Renal cortical epithelial cell (primary cell): ENCODE results near the gene IGF2R. TPM values are rescaled to one million over a fixed set of nuclear protein-coding genes. Genes with fewer than 3 reads are reported as not detected.
"Not testable (repeated sequence)": the region's sequence is repeated elsewhere in the genome, so short reads cannot be mapped to it uniquely, and the experiment has no call there.

ENCODE experiments used
- DNase-seq: peaks from one replicate; pipeline ENCODE4 v3.0.0-alpha.2; 2011; ENCODE audit warnings: low read depth
- total RNA-seq: library from RNA; depleted of rRNA; stranded (reverse); fragments of >200 nt; gene quantifications from 2 replicates; pipeline ENCODE4 v1.2.3, GENCODE V29; 2014

Gene IGF2R
- total RNA-seq, 1 donor from 2014 or later = 267 TPM

DNA sequence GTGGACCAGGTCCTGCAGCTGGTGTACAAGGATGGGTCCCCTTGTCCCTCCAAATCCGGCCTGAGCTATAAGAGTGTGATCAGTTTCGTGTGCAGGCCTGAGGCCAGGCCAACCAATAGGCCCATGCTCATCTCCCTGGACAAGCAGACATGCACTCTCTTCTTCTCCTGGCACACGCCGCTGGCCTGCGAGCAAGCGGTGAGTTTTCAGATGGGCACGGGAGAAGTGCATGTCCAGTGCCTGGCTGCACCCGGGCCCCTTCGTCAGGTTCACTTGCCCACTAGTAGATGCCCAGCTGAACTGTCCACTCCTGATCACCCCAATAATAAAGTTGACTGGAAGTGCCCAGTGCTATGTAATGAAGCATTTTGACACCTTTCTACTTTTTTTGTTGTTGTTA, 104.4 kb downstream of the IGF2R start:
- DNase-seq = no peak

DNA sequence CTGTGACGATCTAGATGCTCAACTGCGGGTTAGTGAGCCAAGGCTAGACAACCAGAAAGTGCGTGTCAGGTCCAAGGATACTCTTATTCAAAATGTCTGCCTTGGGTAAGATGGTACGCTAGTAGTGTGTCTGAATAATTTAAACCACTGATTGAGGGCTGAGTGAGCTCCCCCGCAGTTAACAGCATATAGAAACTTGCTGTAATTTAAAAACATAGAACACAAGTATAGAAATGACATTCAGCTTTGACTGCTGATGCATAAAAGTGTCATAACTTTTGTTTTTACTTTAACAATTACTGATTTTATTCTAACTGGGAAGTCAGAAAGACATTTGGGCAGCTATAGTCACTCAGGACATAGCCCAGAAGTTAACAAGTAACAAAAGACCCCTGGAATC, 107.1 kb downstream of the IGF2R start:
- no peak for DNase-seq

DNA sequence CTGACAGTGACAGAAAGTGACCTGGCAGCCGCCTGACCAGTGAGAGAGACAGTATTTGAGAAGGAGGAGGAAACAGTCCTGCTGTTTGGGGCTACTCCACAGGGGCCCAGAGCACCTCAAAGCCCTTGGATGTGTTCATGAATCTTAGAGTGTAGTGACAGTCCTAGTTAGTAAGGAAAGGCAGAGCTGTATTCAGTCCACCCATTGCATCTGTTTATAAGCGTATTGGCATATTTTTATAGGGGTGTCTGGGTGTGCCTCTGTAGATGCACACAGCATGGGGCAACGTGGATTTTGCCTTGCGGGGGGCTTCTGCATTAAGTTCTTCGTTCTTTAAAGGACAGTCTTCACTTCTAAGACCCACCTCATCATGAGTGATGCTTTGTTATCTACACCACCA, 108.1 kb downstream of the IGF2R start:
- DNase-seq = no peak

DNA sequence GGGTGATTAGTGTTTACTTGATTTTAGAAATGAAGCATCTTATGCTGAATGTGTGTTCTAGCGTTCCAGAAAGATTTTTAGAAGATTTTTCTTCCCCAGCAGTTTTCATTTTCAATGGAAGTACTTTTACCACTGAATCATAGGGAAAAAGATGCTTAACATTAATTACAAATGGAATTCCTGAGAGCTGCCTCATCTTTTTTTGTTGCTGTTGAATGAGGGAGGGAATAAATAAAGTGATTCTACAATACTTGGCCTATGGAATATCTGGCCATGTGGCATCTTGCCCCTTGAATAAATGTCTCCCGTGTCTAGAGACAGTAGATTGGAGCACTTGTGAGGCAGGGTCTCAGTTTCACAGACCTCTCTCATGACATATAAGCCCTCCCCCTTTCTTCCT, 108.6 kb downstream of the IGF2R start:
- DNase-seq = no peak

DNA sequence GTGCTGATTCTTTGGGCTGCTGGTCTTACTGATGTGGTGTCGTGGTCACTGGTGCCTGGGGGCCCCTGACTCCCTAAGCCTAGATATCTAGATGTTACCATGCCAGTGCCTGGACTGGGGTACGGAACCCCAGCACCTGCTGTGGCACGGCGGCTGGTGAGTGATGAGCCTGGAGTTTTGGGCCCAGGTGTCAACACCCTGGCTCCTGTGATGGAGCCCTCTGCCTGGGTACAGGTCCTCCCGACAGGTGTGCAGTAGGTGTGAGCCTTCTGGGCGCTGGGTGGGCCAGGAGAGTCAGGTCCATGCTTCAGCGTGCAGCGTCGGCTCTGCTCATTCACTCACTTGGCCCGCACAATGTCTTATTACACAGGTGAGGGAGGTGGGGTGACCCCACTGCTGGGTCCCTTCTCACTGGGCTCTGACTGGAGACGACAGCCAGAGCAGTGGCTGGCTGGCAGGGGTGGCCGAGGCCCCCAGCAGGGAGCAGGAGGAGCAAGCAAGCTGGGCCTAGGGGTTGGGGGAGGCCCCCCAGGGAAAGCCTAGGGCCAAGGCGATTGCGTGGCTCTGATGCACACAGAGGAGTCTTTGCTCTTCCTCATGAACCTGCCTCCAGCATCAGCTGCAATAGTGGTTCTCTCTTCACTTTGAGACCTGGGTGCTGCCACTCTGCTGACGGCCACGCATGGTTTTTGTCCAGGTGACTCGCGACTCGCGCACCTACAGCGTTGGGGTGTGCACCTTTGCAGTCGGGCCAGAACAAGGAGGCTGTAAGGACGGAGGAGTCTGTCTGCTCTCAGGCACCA, 110.2 kb downstream of the IGF2R start:
- DNase-seq = no peak

DNA sequence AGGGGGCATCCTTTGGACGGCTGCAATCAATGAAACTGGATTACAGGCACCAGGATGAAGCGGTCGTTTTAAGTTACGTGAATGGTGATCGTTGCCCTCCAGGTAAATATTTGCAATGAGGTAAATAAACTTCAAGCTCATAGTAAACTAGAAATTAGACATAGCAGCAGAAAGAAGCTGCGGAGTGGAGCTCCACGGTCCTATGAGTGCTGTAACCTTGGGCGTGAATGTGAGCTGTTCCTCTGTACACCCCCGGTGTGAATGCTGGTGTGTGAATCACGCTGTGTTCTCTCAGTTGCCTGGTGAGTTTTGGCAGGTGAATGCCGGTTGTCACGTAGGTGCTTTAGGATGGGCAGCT, 110.8 kb downstream of the IGF2R start:
- DNase-seq = no peak

DNA sequence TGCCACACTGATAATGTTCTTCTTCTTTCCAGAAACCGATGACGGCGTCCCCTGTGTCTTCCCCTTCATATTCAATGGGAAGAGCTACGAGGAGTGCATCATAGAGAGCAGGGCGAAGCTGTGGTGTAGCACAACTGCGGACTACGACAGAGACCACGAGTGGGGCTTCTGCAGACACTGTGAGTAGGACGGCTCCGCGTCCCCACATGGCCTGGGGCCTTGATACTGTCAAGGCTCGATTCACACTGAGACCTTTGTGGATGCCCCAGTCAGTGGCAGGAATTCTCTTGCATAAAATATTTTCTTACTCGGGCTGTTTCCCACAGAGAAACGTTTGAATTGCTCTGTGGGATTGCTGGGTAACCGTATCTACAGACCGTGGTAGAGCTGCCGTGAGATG, 111.2 kb downstream of the IGF2R start:
- no peak for DNase-seq

DNA sequence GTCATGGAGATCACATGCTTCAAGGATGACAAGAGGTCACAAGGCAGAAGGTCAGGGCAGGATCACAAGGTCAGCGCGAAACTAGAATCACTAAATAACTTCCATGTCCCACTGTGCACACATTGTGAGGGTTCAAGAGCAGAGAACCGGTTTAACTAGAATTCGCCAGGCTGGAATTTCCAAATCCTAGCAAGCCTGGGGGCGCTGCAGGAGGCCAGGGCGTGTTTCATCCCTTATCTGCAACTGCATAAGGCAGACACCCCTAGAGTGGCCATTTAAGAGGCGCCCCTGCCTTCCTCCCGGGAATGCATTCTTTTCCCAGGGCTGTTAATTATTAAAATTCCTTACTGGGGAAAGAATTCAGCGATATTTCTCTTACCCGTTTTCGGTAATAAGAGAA, 112.5 kb downstream of the IGF2R start:
- no peak for DNase-seq

DNA sequence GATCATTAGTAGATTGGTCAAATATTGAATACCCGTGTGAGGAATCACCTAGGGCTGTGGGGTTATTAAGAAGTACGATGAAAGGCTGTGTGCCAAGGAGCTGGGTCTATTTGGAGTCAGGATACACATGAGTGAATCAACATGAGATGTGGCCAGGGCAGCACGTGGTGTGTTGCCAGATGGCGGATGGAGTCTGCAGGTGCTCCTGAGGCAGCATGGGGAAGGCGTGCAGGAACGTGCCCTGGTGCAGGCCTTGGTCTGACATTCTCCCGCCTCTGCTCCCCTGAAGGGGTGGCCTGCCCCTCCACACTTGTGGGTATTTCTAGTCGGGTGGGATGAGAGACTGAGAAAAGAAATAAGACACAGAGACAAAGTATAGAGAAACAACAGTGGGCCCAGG, 113.7 kb downstream of the IGF2R start:
- DNase-seq = no peak

DNA sequence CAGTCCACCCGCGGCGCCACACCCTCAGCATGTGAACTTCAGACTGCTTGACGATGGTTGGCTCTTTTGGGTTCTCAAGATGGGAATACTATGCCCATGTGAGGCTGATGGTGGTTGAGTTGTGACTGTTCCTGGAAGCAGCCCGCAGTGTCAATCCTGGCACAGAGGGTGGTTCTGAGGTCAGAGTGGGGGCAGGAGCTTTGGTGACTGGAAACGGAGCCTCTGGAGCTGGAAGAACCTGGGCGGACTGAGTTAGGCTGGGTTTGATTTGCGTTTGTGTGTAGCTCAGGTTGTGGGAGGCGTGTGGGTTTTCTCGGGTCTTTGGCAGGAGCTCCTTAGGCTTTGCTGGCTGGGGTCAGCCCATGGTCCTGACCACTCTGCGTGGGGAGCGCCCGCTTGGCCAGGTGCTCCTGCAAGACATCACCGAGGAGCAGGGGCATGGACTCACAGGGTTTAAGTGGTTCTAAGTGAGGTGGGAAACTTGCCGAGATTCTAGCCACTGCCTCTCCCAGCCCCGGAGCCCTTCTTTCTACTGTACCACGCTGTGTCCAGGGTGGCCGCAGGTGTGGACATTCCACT, 115.4 kb downstream of the IGF2R start:
- no peak for DNase-seq

DNA sequence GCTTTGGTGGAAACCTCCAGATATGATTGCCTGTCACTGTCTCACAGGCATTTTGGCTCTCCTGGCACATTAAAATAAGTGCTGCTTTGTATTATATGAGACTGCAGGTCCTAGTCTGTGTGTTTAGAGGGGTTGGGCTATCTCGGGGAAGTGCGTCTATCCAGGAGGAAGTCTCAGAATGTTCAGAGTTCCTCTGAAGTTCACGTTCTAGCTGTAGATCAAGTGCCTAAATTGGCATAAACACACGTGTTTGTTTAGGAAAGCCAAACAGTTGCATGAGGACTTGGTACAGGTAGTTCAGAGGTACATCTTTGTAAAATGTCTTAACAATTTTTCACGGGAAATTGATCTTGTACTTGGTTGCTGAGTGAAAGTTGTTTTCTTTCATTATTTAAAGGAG, 116.3 kb downstream of the IGF2R start:
- DNase-seq = no peak

DNA sequence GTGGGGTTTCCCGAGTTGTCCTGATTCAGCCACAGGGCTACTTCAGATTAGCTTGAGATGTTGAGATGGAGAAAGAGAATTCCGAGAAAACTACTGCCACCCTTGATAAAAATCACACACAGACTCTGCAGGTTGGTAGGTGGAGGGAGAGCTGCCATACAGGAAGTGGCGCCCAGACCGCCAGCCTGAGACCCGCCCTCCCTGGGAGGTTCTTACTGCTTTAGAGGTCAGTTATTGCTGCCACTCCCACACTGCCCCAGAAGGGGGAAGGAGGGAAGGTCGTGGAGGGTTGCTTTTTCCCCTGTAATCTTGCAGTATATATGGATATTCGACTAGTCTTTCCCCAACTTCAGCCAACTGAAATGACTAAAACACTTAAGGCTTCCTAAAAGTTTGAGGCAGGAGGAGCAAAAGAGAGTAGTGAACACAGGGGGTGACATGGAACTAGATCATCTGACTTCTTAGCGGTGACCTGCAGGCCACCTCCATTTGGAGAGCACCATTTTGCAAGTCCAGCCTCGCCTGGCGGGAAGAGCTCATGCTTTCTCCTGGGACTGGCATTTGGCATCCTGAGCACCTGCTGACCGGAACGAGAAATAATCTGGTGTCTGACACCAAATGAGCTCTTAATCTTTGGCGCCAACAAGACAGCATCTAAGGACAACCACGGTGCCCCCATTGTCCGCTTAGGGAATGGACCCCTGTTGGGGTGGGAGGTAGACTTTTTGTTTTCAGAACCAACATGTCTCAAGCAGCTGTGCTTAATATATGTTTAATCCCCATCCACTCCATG, 117.0 kb downstream of the IGF2R start:
- DNase-seq = no peak

DNA sequence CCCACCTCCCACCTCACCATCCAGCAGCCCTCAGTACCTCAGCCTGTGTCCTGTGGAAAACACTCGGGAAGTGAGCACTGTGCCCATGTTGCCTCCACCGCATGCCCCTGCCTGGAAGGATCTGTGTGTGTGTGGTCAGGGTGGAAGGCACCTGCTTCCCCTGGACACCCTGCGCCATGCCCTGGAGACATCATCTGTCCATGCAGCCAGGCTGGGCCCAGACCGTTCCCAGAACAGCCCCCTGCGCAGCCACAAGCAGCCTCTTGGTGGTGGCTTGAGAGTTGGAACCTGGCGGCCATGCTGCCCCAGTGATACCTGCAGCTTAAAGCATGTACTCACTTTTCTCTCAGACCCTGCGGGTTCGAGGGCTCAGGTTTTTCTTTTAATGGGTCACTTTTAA, 117.9 kb downstream of the IGF2R start:
- no peak for DNase-seq

DNA sequence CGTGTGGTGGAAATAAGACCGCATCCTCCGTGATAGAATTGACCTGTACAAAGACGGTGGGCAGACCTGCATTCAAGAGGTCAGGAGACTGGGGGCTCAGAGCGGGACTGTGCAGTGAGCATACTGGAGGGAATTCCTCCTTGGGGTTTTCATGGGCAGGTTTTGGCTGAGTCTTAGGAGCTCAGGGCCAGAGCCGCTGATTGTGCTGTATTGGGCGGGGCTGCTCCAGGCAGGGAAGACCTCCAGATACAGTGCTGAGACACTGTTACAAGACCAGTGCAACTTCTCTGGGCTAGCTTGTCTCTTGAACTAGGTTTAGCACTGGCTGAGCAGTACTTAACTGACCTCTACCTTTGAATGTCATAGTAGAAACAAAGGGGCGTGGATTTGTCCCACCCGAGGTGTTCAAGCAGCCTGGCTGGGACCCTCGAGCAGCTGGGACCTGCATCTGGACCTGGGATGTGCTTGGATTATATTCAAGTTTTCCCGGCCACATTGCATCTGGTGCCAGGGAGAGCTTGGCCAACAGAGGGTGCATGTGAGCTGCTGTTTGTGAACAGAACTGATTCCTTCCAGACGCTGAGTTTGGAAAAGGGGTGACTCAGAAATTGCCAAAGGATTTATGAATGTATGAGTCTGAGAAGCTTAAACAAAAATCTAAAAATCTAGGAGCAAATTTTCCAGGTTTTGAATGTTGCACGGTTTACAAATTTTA, 119.3 kb downstream of the IGF2R start:
- peak; percentile 55 for DNase-seq

DNA sequence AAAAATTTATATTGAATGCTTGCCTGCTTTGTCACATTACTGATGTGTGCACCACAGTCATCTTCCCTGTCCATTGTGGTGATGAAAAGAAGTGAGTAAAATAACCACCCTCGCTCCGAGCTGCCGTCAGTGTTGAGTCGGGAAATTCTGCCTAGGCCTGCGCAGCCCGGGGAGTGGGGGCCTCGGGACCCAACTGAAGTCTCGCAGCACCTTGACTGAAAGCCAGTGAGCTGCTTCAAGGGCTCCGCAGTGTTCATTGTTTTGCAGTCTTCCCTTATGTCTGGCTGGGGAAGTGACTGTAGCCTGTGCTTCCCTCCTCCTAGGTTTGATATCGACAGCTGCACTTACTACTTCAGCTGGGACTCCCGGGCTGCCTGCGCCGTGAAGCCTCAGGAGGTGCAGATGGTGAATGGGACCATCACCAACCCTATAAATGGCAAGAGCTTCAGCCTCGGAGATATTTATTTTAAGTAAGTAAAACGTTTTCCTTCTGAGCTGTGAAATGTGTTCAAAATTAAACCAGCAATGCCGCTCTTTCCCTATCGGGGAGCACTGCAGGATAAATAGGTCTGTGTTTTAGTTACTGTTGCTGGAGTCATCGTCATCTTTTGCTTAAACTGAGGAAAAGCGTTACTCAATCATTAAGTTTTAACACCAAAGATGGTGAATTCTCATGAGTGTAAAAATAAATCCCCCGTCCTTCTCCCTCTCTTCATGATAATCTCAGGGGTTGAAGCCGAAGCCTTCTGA, 120.1 kb downstream of the IGF2R start:
- no peak for DNase-seq

DNA sequence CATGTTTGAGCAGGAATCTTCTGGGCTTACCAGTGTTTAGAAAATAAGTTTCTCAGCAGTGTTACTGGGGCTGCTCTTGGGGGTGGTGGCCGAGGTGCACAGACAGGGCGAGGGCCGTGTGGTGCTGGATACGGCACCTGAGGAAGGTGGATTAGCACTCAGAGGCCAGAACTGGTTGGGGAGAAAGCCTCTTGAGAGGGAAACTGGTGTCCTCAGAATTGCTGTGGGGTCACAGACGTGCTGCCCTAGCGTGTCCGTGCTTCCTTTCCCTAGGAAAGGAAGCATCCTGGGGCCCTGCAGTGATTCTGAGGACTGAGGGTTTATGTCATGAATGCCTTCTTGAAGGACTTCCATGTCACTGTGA, 120.6 kb downstream of the IGF2R start:
- no peak for DNase-seq

DNA sequence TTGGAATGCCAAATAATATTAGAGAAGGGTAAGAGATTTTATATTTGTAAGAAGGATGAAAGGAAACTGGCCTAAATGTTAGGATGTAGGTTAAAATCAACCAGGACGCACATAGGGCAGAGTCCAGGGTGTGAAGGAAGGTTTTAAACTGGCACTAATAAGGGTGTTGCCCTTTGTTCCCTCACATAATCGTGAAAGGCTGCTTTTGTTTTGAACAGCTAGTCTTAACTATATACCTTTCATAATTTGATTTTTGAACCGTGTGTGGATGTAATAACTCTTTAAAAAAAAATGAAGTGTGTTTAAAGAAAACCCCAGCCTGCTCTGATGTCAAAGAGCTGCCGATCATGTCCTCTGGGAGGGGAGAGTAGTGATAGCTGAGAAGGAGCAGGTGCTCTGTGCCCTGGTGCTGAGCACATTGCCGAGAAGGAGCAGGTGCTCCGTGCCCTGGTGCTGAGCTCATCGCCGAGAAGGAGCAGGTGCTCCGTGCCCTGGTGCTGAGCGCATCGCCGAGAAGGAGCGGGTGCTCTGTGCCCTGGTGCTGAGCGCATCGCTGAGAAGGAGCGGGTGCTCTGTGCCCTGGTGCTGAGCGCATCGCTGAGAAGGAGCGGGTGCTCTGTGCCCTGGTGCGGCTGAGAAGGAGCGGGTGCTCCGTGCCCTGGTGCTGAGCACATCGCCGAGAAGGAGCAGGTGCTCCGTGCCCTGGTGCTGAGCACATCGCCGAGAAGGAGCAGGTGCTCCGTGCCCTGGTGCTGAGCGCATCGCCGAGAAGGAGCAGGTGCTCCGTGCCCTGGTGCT, 121.8 kb downstream of the IGF2R start:
- not testable (repeated sequence) for DNase-seq

DNA sequence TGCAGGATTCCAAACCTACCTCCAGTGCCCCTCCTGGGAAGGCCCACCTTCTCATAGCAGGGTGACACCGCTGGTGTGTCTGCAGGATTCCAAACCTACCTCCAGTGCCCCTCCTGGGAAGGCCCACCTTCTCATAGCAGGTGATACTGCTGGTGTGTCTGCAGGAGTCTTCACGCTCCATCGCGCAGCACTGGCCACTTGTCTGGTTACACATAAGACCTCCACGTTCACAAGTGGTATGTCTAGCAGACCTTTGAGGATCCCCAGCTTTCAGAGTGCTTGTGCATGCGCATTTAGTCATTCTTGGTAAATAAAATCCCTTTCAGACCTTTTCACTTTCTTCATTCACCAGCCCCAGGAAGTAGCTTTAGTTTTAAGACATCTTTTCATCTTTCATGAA, 123.3 kb downstream of the IGF2R start:
- not testable (repeated sequence) for DNase-seq

DNA sequence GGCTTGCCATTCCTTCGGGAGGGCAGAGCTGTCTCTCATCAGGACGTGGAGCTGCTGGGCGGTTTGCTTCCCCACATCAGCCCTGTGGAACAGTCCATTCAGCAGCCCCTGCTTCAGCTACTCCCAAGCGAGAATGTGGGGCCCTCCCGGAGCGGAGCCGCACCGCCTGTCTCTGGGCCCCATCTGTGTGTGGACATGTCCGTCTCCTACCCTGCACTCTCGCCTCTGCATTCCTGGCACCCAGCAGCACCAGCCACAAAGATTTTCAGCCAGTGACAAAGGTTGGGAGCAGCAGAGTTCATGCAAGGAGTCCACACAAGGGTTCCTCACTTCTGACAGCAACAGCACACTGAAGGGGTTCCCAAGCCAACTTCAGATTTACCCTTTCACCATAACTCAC, 123.7 kb downstream of the IGF2R start:
- no peak for DNase-seq

DNA sequence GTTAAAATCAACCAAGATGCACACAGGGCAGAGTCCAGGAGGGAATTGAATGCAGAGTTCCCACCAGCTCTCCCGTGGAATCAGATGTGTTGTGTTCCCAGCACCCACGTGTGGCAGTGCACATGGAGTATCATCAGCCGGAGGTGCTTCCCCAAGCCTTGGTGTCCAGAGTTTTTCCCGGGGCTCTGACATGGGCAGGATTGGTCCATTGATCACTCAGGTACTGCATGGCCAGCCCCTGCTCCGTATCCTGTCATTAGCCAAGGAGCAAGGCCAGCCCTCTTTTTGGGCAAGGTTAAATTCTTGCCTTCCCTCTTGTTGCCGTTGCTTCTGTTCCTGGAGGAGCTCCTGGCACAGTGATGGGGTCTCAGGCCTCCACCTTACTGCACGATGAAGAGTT, 124.2 kb downstream of the IGF2R start:
- DNase-seq = no peak

DNA sequence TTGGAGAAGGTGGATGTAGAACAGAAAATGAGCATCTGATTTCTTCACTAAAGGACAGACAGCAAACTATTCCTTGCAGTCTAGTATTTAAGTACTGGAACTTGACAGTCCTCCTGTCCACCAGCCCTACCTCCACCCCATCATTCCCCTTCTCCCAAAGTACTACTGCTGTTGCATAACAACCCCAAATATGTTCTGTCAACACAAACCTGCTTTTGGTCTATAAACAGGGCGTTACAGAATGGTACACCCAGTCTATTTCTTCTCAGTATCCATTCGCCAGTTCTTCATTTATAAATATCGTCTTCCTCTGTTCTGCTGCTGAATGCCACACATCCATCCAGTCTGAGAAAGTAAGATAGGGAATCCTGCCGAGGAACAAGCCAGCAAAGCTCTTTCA, 125.1 kb downstream of the IGF2R start:
- DNase-seq = no peak
